Duodenal mucosa (tissue), 2 donors: ENCODE results near the gene TMEM45A.

Experiments
- H3K27ac ChIP-seq: one replicate; pipeline ENCODE4 v1.7.0; 2013; ENCODE audit warnings: low read depth, low read length
- H3K27me3 ChIP-seq, 2 donors: one replicate each; pipeline ENCODE4 v1.7.0; 2013; ENCODE audit warnings: low read length in 2 of 2, control low read depth in 1 of 2; ENCODE audit not compliant: insufficient read depth in 2 of 2, control insufficient read depth in 1 of 2
- H3K36me3 ChIP-seq, 2 donors: one replicate each; pipeline ENCODE4 v1.7.0; 2013; ENCODE audit warnings: low read length in 2 of 2, control low read depth in 1 of 2; ENCODE audit not compliant: insufficient read depth in 2 of 2, control insufficient read depth in 1 of 2
- H3K4me1 ChIP-seq, 2 donors: one replicate each; pipeline ENCODE4 v1.7.0; 2013; ENCODE audit warnings: low read length in 2 of 2, control low read depth in 1 of 2; ENCODE audit not compliant: insufficient read depth in 2 of 2, control insufficient read depth in 1 of 2
- H3K4me3 ChIP-seq, 2 donors: one replicate each; pipeline ENCODE4 v1.7.0; 2013; ENCODE audit warnings: low read length in 2 of 2, low read depth in 1 of 2
- H3K9ac ChIP-seq, 2 donors: one replicate each; pipeline ENCODE4 v1.7.0; 2013; ENCODE audit warnings: low read length in 2 of 2, low read depth in 1 of 2
- H3K9me3 ChIP-seq, 2 donors: one replicate each; pipeline ENCODE4 v1.7.0; 2013; ENCODE audit warnings: low read length in 2 of 2, control low read depth in 1 of 2; ENCODE audit not compliant: control insufficient read depth in 1 of 2

Gene TMEM45A

DNA sequence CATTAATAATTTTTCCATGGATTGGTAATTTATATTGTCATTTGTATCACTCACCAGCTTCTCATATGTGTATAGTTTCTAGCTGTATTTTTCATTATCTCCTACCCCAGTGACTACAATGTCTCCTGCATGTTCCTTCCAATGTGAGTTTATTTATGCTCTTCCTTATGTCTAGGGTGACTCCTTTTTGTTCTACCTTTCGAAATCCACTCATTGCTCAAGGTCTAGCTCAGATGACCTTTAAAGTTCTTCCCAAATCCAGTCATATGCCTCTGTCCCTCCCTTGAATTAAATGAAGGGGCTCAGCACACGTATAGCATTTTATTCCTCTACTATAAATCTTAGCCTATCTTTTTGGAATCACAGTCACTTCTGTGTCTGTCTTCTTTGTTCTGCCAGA lies 53.0 kb downstream of the TMEM45A start:
- Histone ChIP-seq H3K36me3 (no peaks in the 10 kb centered on the region), H3K9ac (no peak overlapping the region), H3K27me3 (no peaks in the 10 kb centered on the region), H3K4me3 (no peak overlapping the region), H3K27ac (no peak overlapping the region), H3K9me3 (no peaks in the 10 kb centered on the region), H3K4me1 (no peaks in the 10 kb centered on the region)

DNA sequence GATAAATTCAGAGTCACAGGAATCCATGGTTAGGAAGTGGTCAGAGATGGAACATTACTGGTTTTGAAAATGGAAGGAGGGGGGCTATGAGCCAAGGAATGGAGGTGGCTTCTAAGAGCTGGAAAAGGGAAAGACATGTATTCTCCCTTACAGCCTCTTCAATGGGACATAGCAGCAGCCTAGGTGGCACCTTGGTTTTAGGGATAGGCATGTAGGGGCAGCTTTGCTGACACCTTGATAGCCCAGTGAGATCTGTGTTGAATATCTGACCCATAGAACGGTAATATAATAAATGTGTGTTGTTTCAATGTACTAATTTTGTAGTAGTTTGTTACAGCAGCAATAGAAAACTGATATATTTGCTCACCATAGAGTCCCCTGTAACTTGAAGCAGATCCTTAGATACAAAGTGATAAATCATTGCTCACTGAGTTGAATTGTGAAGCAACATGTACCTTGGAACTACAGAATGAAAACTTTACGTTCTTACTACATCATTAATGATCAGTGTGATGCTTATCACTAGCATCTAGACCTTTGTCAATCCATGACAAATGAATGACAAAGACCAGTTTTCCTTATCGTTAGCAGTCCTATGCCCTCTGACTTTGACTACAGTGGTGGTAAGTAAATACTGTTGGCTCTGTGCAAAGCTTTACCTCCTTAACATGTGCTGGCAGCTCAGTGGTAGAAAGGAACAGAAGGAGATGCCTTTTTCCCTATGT lies 53.8 kb downstream of the TMEM45A start:
- no peak overlapping the region for H3K27ac ChIP-seq
- no peaks in the 10 kb centered on the region for H3K36me3 ChIP-seq

DNA sequence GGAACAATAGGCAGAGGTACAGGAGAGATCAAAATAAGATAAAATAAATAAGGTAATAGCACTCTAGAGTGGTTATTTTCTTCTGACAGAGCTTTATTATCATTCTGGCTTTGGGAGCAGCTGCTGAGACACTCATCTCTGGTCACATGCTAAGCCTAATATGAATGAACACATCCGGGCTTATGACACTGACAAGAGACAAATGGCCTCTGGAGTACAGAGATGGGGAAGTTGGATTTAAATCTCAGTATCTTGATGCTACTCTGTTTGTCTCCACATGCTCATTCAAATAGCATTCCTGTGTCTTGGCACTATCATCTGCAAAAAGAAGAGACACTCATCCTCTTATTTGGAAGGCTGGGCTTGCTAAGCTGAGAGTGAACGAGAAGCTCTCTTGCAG lies 55.6 kb downstream of the TMEM45A start:
- Histone ChIP-seq H3K4me3 (no peak overlapping the region), H3K27ac (no peak overlapping the region), H3K9ac (no peak overlapping the region), H3K9me3 (no peaks in the 10 kb centered on the region), H3K27me3 (no peaks in the 10 kb centered on the region), H3K36me3 (no peaks in the 10 kb centered on the region), H3K4me1 (no peaks in the 10 kb centered on the region)

More for the DNA sequence above, 53.8 kb downstream of the TMEM45A start:
- Histone ChIP-seq H3K9ac (no peak overlapping the region), H3K27me3 (no peaks in the 10 kb centered on the region), H3K4me3 (no peak overlapping the region), H3K4me1 (no peaks in the 10 kb centered on the region), H3K9me3 (no peaks in the 10 kb centered on the region)

DNA sequence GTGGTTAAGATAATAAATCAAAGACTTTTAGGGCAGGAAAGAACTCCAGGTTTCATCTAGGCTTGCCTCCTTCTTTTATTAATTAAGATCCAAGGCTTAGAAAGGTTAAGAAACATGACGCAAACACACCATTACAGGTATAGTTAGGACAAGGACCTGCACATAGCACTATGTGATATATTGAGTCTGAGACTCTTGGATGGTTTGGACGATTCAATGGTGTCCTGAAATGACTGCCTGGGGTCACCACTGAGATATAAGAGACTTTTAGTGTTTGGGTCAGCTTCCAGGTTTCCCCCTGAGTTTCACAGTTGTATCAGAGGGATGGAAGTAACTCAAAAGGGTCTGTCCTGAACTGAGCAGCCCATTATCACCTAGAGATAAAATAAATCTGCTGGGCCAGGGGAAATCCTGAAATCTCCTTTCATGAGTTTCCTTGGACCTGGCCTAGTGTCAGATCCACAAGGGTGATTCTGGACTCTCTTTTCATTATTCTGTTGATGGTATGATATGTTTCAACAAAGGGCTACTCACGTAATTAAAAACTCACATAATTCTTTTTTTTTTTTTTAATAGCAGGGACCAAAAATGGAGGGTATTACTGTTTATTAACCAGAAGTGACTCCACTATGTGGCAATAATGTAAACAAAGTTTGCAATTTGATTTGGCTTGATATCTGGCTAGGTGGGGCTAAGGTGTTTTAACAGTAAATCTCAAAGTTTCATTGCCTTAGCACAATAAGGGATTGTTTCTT lies 61.4 kb downstream of the TMEM45A start:
- no peaks in the 10 kb centered on the region for H3K36me3 ChIP-seq
- no peak overlapping the region for H3K27ac ChIP-seq
- no peak overlapping the region for H3K4me3 ChIP-seq
- H3K9ac ChIP-seq: no peak overlapping the region
- no peaks in the 10 kb centered on the region for H3K27me3 ChIP-seq
- H3K4me1 ChIP-seq: no peaks in the 10 kb centered on the region
- H3K9me3 ChIP-seq: no peaks in the 10 kb centered on the region

DNA sequence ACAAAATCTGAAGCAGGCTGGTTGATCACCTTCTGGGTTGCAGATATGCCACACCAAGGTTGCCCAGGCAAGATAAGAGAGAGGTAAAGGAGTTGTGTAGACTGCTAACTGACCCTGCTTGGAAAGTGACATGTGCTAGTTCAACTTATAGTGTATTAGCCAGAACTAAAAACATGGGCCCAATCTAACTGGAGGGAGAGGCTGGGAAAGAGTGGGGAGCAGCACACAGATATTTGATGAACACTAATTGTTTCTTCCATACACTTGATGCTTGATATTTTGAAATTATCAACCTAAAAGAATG lies 61.9 kb downstream of the TMEM45A start:
- H3K27ac ChIP-seq: no peak overlapping the region
- no peaks in the 10 kb centered on the region for H3K27me3 ChIP-seq

DNA sequence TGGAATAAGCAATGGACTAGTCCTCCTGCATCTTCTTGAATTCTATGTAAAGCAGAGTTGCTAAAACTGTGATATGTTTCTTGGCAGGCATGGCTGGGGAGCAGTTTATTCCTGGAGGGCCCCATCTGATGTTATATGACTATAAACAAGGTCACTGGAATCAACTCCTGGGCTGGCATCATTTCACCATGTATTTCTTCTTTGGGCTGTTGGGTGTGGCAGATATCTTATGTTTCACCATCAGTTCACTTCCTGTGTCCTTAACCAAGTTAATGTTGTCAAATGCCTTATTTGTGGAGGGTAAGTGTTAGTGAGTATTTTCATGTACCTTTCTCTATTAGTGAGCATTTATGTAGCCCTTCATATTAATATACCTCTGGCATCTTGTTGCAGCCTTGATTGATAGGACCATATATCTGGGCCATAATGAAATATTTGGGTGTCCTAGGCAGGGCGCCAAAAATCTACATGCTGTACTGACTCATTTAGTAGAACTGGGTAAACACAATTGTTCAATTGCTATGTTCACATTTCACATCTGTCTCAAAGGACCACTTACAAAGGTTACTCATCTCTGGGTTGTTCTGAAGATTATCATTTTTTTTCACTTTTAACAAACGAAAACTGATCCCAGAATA lies 64.4 kb downstream of the TMEM45A start:
- Histone ChIP-seq H3K4me1 (no peaks in the 10 kb centered on the region), H3K36me3 (no peaks in the 10 kb centered on the region), H3K9me3 (no peaks in the 10 kb centered on the region), H3K9ac (no peak overlapping the region), H3K4me3 (no peak overlapping the region), H3K27me3 (no peaks in the 10 kb centered on the region), H3K27ac (no peak overlapping the region)

More for the DNA sequence above, 61.9 kb downstream of the TMEM45A start:
- no peaks in the 10 kb centered on the region for H3K4me1 ChIP-seq
- H3K9me3 ChIP-seq: no peaks in the 10 kb centered on the region
- H3K9ac ChIP-seq: no peak overlapping the region
- H3K4me3 ChIP-seq: no peak overlapping the region
- no peaks in the 10 kb centered on the region for H3K36me3 ChIP-seq

DNA sequence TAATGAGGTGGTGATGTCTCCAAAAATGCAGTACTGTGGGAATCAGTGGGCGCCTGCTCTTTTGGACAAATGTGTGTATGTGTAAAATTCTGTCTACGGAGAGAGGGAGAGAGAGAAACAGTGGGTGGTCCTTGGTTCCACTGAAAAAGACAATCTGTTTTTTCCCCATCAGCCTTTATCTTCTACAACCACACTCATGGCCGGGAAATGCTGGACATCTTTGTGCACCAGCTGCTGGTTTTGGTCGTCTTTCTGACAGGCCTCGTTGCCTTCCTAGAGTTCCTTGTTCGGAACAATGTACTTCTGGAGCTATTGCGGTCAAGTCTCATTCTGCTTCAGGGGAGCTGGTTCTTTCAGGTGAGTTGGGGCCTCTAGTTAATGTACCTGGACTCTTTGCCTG lies 65.8 kb downstream of the TMEM45A start:
- Histone ChIP-seq H3K9ac (no peak overlapping the region), H3K4me1 (no peaks in the 10 kb centered on the region), H3K36me3 (no peaks in the 10 kb centered on the region), H3K9me3 (no peaks in the 10 kb centered on the region), H3K27me3 (no peaks in the 10 kb centered on the region), H3K27ac (no peak overlapping the region), H3K4me3 (no peak overlapping the region)

DNA sequence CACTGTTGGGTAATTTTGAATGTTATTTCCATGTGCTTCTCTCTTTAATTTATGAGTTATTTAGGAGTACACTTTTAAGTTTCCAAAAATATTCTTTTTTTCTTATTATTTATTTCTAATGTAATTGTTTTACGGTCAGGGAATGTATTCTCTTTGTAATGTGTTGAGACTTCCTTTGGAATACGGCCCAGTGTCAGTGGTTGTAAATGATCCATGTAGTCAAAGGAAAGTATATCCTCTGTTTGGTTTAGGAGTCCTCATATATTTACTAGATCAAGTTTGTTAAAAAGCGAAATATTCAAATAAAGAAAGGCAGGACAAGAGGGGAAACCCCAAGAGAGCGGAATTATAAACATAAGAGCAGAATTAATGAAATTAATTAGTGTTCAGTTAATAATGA lies 68.0 kb downstream of the TMEM45A start:
- no peak overlapping the region for H3K27ac ChIP-seq
- no peaks in the 10 kb centered on the region for H3K4me1 ChIP-seq
- H3K4me3 ChIP-seq: no peak overlapping the region
- H3K9me3 ChIP-seq: no peaks in the 10 kb centered on the region
- no peaks in the 10 kb centered on the region for H3K27me3 ChIP-seq
- no peak overlapping the region for H3K9ac ChIP-seq
- H3K36me3 ChIP-seq: no peaks in the 10 kb centered on the region

DNA sequence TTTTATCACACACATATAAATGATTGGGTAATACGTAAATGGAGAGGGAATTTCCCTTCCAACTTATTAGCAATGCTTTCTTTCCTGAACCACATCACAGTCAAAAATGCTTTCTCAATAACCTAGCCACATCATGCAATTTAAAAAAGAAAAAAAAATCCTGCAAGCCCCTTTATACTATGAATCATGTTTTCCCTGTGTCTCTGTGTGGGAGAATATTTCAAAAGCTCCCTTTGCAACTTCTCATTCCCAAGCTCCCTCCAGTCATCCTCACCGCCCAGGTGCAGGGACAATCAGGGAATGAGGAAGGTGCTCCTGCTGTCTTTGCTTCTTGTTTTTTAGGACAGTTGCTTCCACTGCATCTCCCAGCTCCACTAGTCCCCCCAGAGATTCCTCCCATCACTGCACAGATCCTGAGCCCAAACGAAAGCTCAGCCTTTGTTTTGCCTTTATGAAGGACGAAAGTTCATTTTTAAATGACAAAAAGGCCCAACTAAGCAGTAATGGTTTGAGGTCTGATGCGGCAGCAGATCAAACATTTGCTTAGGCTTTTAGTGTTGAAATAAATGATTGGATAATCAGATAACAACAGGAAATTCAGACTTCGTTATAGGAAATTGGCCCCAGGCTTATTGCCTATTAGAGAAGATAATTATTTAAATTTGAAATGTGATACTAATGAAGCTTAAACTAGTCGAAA lies 69.2 kb downstream of the TMEM45A start:
- Histone ChIP-seq H3K27me3 (no peaks in the 10 kb centered on the region), H3K9ac (no peak overlapping the region), H3K4me3 (no peak overlapping the region), H3K9me3 (no peaks in the 10 kb centered on the region), H3K27ac (no peak overlapping the region), H3K36me3 (no peaks in the 10 kb centered on the region), H3K4me1 (no peaks in the 10 kb centered on the region)
